GM12875 (cell line): ENCODE results near the gene CLDND1.

ENCODE experiments used
- H3K4me3 ChIP-seq: one replicate; pipeline ENCODE4 v1.5.1; 2011; ENCODE audit warnings: low read depth, low read length, control low read depth
- CTCF ChIP-seq: IDR thresholded peaks from 2 replicates; pipeline ENCODE4 v1.5.1; 2011; ENCODE audit warnings: low read depth, mild to moderate bottlenecking, control low read depth, inconsistent platforms, low read length, moderate library complexity, borderline replicate concordance; ENCODE audit not compliant: insufficient read depth

CLDND1 gene

DNA sequence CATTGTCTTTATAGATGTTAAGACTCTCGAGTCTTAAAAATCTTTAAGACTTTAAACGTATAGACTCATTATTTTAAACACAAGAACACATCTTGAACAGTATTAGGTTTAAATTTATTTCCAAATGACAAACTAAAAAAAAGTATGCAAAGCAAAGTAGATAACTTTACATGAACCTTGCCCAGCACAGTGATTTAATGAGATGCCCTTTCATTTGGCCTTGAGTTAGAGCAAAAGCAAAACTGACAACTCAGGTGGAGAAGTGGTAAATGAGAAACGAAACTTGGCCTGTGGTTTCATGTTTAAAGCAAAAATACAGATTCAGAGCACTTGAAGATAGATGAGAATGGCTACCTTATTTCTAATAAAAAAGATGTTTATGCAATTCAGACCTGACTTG lies 17.6 kb upstream of the CLDND1 start:
- H3K4me3 ChIP-seq = no peak overlapping the region
- TF ChIP-seq CTCF = no peak

DNA sequence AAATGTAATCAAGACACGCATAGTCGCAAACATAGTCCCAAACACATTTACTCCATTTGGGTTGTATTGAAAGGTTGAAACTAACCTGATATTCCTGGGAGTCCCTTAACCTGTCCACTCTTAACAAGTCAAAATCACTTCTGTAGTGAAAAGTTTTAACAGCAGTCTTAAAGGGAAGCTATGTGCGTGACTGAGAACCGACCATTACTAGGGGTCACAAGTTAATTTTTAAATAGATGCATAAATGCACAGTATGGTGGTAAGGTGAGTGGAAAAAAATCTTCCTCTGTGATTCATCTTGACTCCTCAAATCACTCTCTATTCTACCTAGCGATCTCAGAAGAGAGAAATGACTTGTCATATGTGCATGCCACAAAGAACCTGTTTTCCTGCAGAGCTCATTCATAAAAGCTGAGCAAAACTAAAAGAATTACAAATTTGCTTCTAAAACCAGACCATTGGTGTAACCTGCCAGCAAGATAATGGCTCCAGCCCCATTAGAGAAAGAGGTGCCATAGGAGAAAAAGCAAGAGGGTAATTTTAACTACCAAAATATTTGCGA lies 13.8 kb upstream of the CLDND1 start:
- no peak for TF ChIP-seq CTCF
- peak overlapping the region; percentile 34 for H3K4me3 ChIP-seq

GRCh38 chr3:98534734-98535133 lies 12.0 kb upstream of the CLDND1 start:
- TF ChIP-seq CTCF = no peak
- peak overlapping the region; percentile 82 for H3K4me3 ChIP-seq

DNA sequence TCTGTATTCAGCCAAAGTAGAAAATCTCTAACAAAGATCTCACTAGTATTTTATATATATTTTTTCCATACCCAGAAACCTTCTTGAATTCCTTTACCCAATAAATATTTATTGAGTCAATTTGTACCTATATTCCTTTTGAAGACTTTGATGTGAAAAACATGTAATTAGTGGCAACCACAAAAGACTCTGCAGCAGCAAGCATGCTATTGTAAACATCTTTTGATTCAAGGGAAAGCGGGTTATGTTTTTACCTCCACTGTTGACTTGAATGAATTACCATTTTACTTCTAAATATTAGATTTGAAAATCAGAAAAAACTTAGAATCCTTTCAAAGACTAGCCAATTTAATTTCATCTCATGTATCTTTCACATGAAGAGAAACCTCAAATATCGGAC lies 11.5 kb upstream of the CLDND1 start:
- no peak for TF ChIP-seq CTCF
- peak overlapping the region; percentile 82 for H3K4me3 ChIP-seq

DNA sequence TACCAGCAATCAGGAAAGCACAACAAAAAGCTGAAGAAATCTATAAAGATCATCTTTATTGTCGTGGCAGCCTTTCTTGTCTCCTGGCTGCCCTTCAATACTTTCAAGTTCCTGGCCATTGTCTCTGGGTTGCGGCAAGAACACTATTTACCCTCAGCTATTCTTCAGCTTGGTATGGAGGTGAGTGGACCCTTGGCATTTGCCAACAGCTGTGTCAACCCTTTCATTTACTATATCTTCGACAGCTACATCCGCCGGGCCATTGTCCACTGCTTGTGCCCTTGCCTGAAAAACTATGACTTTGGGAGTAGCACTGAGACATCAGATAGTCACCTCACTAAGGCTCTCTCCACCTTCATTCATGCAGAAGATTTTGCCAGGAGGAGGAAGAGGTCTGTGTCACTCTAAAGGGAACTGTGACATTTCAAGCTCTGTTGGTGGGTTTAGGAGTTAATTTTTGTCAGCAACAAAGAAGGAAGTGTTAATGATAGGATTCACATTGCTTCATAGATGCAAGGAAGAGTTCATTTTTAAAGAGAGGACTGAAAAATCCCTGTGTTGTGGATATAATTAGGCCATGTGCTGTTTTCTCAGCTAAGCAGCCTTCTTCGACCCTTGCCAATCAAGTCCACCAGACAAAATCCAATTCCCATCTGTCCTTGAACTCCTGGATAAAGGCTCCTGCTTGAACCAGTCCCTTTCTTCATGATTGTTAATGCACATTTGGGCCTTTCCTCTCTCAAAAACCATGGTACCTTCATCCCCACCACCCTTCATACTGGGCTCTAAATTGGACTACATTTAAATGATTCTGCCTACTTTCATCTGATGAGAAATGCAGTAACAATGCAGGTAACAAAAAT lies 10.2 kb upstream of the CLDND1 start:
- TF ChIP-seq CTCF = no peak
- peak overlapping the region; percentile 82 for H3K4me3 ChIP-seq

GRCh38 chr3:98532275-98532637 lies 9.6 kb upstream of the CLDND1 start:
- H3K4me3 ChIP-seq = peak overlapping the region; percentile 82
- TF ChIP-seq CTCF = no peak
